HEK293 (cell line): ENCODE data around the gene RIGI.
A peak's percentile ranks its signal among the peaks of the same experiment; 100 is the strongest.

Experiments
- EGR2 ChIP-seq: fragments of 450-650 bp; formaldehyde crosslinking; IDR thresholded peaks from 2 replicates; pipeline ENCODE4 v1.5.1; 2016; ENCODE audit warnings: low read depth, missing biosample characterization, missing genetic modification characterization
- KLF1 ChIP-seq: fragments of 450-650 bp; formaldehyde crosslinking; IDR thresholded peaks from 2 replicates; pipeline ENCODE4 v1.5.1; 2016; ENCODE audit warnings: missing biosample characterization, missing genetic modification characterization
- MYNN ChIP-seq: fragments of 450-650 bp; formaldehyde crosslinking; IDR thresholded peaks from 2 replicates; pipeline ENCODE4 v1.5.1; 2016; ENCODE audit warnings: missing biosample characterization, missing genetic modification characterization, borderline replicate concordance
- ZBTB48 ChIP-seq: fragments of 450-650 bp; formaldehyde crosslinking; IDR thresholded peaks from 2 replicates; pipeline ENCODE4 v1.5.1; 2016; ENCODE audit warnings: missing biosample characterization, missing genetic modification characterization
- ZFP69B ChIP-seq: fragments of 450-650 bp; formaldehyde crosslinking; IDR thresholded peaks from 2 replicates; pipeline ENCODE4 v1.5.1; 2016; ENCODE audit warnings: missing biosample characterization, missing genetic modification characterization
- ZNF138 ChIP-seq: fragments of 450-650 bp; formaldehyde crosslinking; IDR thresholded peaks from 2 replicates; pipeline ENCODE4 v1.5.1; 2016; ENCODE audit warnings: missing biosample characterization, missing genetic modification characterization, borderline replicate concordance
- ZNF157 ChIP-seq: fragments of 450-650 bp; formaldehyde crosslinking; IDR thresholded peaks from 2 replicates; pipeline ENCODE4 v1.5.1; 2016; ENCODE audit warnings: missing biosample characterization, missing genetic modification characterization
- ZNF16 ChIP-seq: fragments of 450-650 bp; formaldehyde crosslinking; IDR thresholded peaks from 2 replicates; pipeline ENCODE4 v1.5.1; 2016; ENCODE audit warnings: low read depth, missing biosample characterization, missing genetic modification characterization
- ZNF19 ChIP-seq: fragments of 450-650 bp; formaldehyde crosslinking; IDR thresholded peaks from 2 replicates; pipeline ENCODE4; 2016; ENCODE audit warnings: missing biosample characterization, missing genetic modification characterization, low read depth
- ZNF202 ChIP-seq: fragments of 450-650 bp; formaldehyde crosslinking; IDR thresholded peaks from 2 replicates; pipeline ENCODE4 v1.5.1; 2016; ENCODE audit warnings: missing biosample characterization, missing genetic modification characterization, borderline replicate concordance
- ZNF311 ChIP-seq: fragments of 450-650 bp; formaldehyde crosslinking; IDR thresholded peaks from 2 replicates; pipeline ENCODE4 v1.5.1; 2017; ENCODE audit warnings: missing biosample characterization, missing genetic modification characterization, borderline replicate concordance
- ZNF341 ChIP-seq: fragments of 450-650 bp; formaldehyde crosslinking; IDR thresholded peaks from 2 replicates; pipeline ENCODE4; 2016; ENCODE audit warnings: low read depth, missing biosample characterization, missing genetic modification characterization
- ZNF600 ChIP-seq: fragments of 450-650 bp; formaldehyde crosslinking; IDR thresholded peaks from 2 replicates; pipeline ENCODE4 v1.5.1; 2016; ENCODE audit warnings: missing biosample characterization, missing genetic modification characterization
- ZNF654 ChIP-seq: fragments of 450-650 bp; formaldehyde crosslinking; IDR thresholded peaks from 2 replicates; pipeline ENCODE4 v1.5.1; 2016; ENCODE audit warnings: low read depth, missing biosample characterization, missing genetic modification characterization
- ZNF664 ChIP-seq: fragments of 450-650 bp; formaldehyde crosslinking; IDR thresholded peaks from 2 replicates; pipeline ENCODE4 v1.5.1; 2016; ENCODE audit warnings: missing biosample characterization, missing genetic modification characterization
- ZNF701 ChIP-seq: fragments of 450-650 bp; formaldehyde crosslinking; IDR thresholded peaks from 2 replicates; pipeline ENCODE4 v1.5.1; 2016; ENCODE audit warnings: missing biosample characterization, missing genetic modification characterization
- ZNF777 ChIP-seq: fragments of 450-650 bp; formaldehyde crosslinking; IDR thresholded peaks from 2 replicates; pipeline ENCODE4 v1.5.1; 2017; ENCODE audit warnings: missing biosample characterization, missing genetic modification characterization, borderline replicate concordance
- ZNF791 ChIP-seq: fragments of 450-650 bp; formaldehyde crosslinking; IDR thresholded peaks from 2 replicates; pipeline ENCODE4 v1.5.1; 2016; ENCODE audit warnings: missing biosample characterization, missing genetic modification characterization
- ZXDB ChIP-seq: fragments of 450-650 bp; formaldehyde crosslinking; IDR thresholded peaks from 2 replicates; pipeline ENCODE4 v1.5.1; 2016; ENCODE audit warnings: missing biosample characterization, missing genetic modification characterization
- TF ChIP-seq, protein P1 (sequence below): fragments of 450-650 bp; formaldehyde crosslinking; IDR thresholded peaks from 2 replicates; pipeline ENCODE4 v1.5.1; 2017; ENCODE audit warnings: missing biosample characterization, missing genetic modification characterization
- TF ChIP-seq, protein P2 (sequence below): fragments of 450-650 bp; formaldehyde crosslinking; IDR thresholded peaks from 2 replicates; pipeline ENCODE4 v1.5.1; 2016; ENCODE audit warnings: missing biosample characterization, missing genetic modification characterization
- TF ChIP-seq, protein P3 (sequence below): fragments of 450-650 bp; formaldehyde crosslinking; conservative IDR thresholded peaks from 2 replicates; pipeline ENCODE4 v1.5.1; 2016; ENCODE audit warnings: low read depth, missing biosample characterization, missing genetic modification characterization
- TF ChIP-seq, protein P4 (sequence below): fragments of 450-650 bp; formaldehyde crosslinking; IDR thresholded peaks from 2 replicates; pipeline ENCODE4 v1.5.0; 2017; ENCODE audit warnings: missing biosample characterization, missing genetic modification characterization, borderline replicate concordance
- TF ChIP-seq, protein P5 (sequence below): fragments of 450-650 bp; formaldehyde crosslinking; optimal IDR thresholded peaks from 2 replicates; pipeline ENCODE3; 2016; ENCODE audit warnings: missing biosample characterization, mild to moderate bottlenecking, missing genetic modification characterization
- TF ChIP-seq, protein P6 (sequence below): fragments of 450-650 bp; formaldehyde crosslinking; IDR thresholded peaks from 2 replicates; pipeline ENCODE4 v1.5.1; 2016; ENCODE audit warnings: missing biosample characterization, missing genetic modification characterization

Gene RIGI

DNA sequence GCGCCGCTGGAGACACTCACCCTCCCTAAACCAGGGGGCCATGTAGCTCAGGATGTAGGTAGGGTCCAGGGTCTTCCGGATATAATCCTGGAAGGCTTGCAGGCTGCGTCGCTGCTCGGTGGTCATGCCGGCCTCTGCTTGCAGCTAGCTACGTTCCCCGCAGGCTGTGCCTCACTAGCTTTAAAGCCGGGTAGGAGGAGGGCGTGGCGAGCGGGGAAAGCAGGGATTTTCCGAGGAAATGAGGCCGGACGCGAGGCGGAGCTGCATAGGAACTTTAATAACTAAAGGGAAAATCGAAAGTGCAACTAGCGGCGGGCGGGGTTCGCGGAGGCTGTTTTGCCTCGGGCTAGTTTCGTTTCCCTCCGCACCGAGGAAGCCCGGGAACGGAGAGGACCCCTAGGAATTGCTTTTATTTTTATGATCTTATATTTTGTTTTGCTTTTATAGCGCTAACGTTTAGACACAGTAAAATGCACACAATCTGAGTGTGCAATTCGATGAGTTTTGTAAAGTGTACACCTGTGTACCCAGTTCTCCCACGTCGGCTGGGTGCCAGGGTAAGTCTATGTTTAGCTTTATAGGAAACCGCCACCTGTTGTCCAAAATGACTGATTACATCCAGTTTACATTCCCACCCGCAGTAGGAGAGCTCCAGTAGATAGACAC, at the start of gene RIGI (continued):
- TF ChIP-seq, protein P1, sequence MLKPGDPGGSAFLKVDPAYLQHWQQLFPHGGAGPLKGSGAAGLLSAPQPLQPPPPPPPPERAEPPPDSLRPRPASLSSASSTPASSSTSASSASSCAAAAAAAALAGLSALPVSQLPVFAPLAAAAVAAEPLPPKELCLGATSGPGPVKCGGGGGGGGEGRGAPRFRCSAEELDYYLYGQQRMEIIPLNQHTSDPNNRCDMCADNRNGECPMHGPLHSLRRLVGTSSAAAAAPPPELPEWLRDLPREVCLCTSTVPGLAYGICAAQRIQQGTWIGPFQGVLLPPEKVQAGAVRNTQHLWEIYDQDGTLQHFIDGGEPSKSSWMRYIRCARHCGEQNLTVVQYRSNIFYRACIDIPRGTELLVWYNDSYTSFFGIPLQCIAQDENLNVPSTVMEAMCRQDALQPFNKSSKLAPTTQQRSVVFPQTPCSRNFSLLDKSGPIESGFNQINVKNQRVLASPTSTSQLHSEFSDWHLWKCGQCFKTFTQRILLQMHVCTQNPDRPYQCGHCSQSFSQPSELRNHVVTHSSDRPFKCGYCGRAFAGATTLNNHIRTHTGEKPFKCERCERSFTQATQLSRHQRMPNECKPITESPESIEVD (tag by site-specific recombination) = no peak
- TF ChIP-seq ZNF777 (tag by site-specific recombination) = no peak
- no peak for TF ChIP-seq ZNF157 (tag by site-specific recombination)
- TF ChIP-seq, protein P2, sequence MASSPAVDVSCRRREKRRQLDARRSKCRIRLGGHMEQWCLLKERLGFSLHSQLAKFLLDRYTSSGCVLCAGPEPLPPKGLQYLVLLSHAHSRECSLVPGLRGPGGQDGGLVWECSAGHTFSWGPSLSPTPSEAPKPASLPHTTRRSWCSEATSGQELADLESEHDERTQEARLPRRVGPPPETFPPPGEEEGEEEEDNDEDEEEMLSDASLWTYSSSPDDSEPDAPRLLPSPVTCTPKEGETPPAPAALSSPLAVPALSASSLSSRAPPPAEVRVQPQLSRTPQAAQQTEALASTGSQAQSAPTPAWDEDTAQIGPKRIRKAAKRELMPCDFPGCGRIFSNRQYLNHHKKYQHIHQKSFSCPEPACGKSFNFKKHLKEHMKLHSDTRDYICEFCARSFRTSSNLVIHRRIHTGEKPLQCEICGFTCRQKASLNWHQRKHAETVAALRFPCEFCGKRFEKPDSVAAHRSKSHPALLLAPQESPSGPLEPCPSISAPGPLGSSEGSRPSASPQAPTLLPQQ (tag by site-specific recombination) = peak; percentile 23; the same call in 1 of the 2 replicates
- no peak for TF ChIP-seq EGR2 (tag by site-specific recombination)
- peak; percentile 75 for TF ChIP-seq ZBTB48 (tag by site-specific recombination)
- no peak for TF ChIP-seq ZNF16 (tag by site-specific recombination)
- no peak for TF ChIP-seq MYNN (tag by site-specific recombination)
- 0 out of 2 replicates have a peak, but pooled peaks have one; percentile 24 for TF ChIP-seq ZNF600 (tag by site-specific recombination)
- no peak for TF ChIP-seq ZFP69B (tag by site-specific recombination)
- no peak for TF ChIP-seq ZNF202 (tag by site-specific recombination)
- peak; percentile 68 for TF ChIP-seq ZNF341 (tag by site-specific recombination)
- TF ChIP-seq ZNF138 = no peak
- peak; percentile 45; the same call in 1 of the 2 replicates for TF ChIP-seq ZXDB (tag by site-specific recombination)
- peak; percentile 59 for TF ChIP-seq ZNF654 (tag by site-specific recombination)
- TF ChIP-seq, protein P3, sequence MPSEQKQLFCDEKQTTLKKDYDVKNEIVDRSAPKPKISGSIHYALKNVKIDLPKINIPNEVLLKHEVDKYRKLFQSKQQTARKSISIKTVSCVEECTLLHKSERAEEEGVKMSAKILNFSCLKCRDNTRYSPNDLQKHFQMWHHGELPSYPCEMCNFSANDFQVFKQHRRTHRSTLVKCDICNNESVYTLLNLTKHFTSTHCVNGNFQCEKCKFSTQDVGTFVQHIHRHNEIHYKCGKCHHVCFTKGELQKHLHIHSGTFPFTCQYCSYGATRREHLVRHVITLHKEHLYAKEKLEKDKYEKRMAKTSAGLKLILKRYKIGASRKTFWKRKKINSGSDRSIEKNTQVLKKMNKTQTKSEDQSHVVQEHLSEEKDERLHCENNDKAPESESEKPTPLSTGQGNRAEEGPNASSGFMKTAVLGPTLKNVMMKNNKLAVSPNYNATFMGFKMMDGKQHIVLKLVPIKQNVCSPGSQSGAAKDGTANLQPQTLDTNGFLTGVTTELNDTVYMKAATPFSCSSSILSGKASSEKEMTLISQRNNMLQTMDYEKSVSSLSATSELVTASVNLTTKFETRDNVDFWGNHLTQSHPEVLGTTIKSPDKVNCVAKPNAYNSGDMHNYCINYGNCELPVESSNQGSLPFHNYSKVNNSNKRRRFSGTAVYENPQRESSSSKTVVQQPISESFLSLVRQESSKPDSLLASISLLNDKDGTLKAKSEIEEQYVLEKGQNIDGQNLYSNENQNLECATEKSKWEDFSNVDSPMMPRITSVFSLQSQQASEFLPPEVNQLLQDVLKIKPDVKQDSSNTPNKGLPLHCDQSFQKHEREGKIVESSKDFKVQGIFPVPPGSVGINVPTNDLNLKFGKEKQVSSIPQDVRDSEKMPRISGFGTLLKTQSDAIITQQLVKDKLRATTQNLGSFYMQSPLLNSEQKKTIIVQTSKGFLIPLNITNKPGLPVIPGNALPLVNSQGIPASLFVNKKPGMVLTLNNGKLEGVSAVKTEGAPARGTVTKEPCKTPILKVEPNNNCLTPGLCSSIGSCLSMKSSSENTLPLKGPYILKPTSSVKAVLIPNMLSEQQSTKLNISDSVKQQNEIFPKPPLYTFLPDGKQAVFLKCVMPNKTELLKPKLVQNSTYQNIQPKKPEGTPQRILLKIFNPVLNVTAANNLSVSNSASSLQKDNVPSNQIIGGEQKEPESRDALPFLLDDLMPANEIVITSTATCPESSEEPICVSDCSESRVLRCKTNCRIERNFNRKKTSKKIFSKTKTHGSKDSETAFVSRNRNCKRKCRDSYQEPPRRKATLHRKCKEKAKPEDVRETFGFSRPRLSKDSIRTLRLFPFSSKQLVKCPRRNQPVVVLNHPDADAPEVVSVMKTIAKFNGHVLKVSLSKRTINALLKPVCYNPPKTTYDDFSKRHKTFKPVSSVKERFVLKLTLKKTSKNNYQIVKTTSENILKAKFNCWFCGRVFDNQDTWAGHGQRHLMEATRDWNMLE (tag by site-specific recombination) = no peak
- TF ChIP-seq, protein P4, sequence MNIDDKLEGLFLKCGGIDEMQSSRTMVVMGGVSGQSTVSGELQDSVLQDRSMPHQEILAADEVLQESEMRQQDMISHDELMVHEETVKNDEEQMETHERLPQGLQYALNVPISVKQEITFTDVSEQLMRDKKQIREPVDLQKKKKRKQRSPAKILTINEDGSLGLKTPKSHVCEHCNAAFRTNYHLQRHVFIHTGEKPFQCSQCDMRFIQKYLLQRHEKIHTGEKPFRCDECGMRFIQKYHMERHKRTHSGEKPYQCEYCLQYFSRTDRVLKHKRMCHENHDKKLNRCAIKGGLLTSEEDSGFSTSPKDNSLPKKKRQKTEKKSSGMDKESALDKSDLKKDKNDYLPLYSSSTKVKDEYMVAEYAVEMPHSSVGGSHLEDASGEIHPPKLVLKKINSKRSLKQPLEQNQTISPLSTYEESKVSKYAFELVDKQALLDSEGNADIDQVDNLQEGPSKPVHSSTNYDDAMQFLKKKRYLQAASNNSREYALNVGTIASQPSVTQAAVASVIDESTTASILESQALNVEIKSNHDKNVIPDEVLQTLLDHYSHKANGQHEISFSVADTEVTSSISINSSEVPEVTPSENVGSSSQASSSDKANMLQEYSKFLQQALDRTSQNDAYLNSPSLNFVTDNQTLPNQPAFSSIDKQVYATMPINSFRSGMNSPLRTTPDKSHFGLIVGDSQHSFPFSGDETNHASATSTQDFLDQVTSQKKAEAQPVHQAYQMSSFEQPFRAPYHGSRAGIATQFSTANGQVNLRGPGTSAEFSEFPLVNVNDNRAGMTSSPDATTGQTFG (tag by site-specific recombination) = no peak
- no peak for TF ChIP-seq ZNF701
- peak; percentile 42 for TF ChIP-seq KLF1 (tag by site-specific recombination)
- TF ChIP-seq, protein P5, sequence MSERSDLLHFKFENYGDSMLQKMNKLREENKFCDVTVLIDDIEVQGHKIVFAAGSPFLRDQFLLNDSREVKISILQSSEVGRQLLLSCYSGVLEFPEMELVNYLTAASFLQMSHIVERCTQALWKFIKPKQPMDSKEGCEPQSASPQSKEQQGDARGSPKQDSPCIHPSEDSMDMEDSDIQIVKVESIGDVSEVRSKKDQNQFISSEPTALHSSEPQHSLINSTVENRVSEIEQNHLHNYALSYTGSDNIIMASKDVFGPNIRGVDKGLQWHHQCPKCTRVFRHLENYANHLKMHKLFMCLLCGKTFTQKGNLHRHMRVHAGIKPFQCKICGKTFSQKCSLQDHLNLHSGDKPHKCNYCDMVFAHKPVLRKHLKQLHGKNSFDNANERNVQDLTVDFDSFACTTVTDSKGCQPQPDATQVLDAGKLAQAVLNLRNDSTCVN (tag by site-specific recombination) = no peak
- no peak for TF ChIP-seq ZNF19 (tag by site-specific recombination)
- no peak for TF ChIP-seq ZNF311
- TF ChIP-seq, protein P6, sequence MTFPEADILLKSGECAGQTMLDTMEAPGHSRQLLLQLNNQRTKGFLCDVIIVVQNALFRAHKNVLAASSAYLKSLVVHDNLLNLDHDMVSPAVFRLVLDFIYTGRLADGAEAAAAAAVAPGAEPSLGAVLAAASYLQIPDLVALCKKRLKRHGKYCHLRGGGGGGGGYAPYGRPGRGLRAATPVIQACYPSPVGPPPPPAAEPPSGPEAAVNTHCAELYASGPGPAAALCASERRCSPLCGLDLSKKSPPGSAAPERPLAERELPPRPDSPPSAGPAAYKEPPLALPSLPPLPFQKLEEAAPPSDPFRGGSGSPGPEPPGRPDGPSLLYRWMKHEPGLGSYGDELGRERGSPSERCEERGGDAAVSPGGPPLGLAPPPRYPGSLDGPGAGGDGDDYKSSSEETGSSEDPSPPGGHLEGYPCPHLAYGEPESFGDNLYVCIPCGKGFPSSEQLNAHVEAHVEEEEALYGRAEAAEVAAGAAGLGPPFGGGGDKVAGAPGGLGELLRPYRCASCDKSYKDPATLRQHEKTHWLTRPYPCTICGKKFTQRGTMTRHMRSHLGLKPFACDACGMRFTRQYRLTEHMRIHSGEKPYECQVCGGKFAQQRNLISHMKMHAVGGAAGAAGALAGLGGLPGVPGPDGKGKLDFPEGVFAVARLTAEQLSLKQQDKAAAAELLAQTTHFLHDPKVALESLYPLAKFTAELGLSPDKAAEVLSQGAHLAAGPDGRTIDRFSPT (tag by site-specific recombination) = peak; percentile 35; the same call in 1 of the 2 replicates
- no peak for TF ChIP-seq ZNF664 (tag by site-specific recombination)
- TF ChIP-seq ZNF791 = no peak
